Measurements from ENCODE around the gene MTG1.
"Not testable (repeated sequence)": the region's sequence is repeated elsewhere in the genome, so short reads cannot be mapped to it uniquely, and the experiment has no call there.

Gene MTG1

DNA sequence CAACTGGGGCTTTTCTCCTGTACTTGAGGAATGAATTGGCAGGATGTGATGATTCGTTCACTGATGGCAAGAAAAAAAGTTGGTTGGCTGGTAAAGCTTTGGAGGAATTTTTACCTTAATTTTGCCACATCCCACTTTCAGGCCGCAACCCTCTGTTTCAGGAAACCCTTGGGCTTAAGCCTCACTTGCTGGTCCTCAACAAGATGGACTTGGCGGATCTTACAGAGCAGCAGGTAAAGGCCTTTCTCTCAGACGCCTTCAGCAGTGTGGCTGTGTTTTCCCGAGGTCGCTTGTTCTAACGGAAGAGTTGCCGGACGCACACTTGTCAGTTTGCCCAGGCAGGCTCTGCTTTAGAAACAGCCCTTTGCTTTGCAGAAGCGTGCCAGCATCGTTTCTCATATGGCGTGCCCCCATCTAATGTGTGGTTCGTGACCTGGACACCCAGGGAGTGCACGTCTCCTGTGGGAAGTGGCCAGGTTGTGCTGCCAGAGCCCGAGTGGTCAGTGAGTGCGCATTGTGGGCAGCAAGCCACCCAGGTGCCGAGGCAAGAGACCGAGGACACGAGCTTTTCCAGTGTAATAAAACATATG lies 2.2 kb downstream of the MTG1 start:
- no peak overlapping the region for H3K4me3 ChIP-seq (ENCODE audit: low read depth, low read length)

DNA sequence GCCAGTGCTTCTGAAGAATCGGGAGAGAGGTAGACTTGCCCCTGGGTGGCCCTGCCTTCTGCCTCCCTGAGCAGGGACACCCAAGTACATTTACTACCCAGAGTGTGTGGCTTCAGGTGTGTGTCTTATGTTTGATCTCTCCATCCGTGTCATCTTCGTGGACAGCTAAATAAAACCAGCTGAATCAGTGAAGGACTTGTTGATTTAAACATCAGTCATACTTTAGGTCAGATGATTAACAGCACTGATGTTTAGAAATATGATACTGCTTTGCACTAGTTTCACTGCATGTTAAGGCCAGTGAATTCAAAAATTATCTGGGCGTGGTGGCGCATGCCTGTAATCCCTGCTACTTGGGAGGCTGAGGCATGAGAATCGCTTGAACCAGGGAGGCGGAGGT lies 4.0 kb downstream of the MTG1 start:
- no peak overlapping the region for H3K4me3 ChIP-seq (ENCODE audit: low read depth, low read length)

DNA sequence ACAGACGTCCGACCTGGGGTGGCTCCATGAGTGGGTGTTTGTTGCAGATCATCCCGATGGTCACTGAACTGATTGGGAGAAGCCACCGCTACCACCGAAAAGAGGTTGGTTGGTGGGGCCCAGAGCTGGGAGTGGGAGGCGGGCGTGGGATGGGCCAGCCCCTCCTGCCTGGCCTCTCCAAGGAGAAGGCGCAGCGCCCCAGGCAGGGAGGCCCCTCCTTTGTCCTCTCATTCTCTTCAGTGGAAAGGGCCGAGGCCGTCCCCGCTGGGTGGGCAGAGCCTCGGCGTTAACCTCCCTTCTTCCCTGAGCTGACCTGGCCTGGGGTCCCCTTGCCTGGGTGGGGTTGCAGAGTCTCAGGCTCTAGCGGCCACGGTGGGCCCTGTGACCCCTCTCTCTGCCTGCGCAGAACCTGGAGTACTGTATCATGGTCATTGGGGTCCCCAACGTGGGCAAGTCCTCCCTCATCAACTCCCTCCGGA lies 5.2 kb downstream of the MTG1 start:
- no peak overlapping the region for H3K4me3 ChIP-seq (ENCODE audit: low read depth, low read length)

DNA sequence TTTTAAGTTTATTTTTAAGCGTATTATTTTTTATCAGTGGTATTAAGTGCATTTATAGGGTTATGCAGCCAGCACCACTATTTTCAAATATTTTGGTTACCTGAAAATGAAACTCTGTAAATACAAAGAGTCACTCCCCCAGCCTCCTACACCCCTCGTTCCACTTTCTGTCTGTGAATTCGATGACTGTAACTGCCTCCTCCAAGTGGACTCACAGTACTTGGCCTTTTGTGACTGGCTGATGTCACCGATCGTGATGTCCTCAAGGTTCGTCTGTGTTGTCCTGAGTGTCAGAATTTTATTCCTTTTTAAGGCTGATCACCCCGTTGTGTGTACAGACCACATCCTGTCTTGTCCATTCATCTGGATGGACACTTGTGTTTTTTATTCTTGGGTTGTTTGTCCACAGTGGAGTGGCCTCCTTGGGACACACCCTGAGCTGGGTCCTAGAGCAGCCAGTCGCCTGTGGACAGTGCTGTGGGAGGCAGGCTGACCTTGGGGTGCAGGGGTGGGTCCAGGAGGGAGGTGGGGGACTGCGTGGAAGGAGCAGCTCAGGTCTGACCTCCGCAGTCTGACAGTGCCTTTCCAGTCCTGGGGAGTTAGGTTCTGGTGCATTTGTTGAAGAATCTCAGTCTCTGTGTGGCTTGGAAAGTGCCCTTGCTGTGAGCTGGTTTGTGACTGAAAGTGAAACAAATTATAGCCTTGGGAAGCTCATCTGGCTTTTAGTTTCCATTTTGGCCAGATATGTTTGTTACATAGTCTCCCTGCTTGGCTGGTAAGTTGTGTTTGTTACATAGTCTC lies 6.9 kb downstream of the MTG1 start:
- no peak overlapping the region for H3K4me3 ChIP-seq (ENCODE audit: low read depth, low read length)

DNA sequence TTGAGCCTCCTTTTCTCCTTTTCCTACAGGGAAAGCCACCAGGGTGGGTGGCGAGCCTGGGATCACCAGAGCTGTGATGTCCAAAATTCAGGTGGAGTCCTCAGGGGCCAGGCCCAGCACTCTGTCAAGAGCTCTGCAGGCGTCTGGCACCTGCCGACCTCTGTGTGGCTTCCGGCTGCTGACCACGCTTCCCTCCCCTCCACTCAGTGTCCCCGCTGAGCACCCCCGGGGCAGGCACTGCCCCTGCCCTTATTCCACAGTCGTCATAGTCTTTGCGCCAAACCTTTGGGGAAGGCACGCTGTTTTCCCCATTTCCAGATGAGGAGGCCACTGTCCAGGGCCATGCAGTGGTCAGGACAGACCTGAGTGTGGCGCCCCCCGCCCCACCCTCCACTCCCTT lies 7.5 kb downstream of the MTG1 start:
- H3K4me3 ChIP-seq (ENCODE audit: low read depth, low read length) = no peak overlapping the region

DNA sequence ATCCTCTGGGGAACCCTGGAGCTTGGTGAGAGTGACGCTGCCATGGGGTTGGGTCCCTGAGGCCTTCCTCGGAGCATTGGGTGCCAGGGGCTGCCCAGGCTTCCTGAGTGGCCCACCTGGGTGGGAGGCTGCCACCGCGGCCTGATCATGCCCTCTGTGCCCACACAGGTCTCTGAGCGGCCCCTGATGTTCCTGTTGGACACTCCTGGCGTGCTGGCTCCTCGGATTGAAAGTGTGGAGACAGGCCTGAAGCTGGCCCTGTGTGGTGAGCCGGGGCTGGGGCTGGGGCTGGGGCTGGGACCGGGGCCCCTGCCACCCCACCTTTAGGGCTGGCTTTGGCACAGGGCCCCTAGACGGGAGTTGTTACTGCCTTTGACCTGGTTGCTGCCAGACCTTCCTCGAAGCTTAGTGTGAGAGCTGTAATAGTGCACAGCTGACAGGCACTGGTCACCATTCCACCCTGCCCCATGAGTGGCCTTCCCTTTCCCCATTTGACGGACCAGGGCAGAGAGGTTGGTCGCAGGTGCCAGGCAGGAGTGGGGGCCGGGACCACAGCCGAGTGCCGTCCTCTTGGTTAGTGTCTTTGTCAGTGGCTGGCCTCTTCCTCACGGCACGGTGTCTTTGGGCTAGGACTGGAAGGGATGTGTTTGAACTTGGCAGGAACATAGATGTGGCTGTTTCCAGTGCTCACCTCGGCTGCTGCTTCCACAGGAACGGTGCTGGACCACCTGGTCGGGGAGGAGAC lies 8.2 kb downstream of the MTG1 start:
- H3K4me3 ChIP-seq (ENCODE audit: low read depth, low read length) = no peak overlapping the region

DNA sequence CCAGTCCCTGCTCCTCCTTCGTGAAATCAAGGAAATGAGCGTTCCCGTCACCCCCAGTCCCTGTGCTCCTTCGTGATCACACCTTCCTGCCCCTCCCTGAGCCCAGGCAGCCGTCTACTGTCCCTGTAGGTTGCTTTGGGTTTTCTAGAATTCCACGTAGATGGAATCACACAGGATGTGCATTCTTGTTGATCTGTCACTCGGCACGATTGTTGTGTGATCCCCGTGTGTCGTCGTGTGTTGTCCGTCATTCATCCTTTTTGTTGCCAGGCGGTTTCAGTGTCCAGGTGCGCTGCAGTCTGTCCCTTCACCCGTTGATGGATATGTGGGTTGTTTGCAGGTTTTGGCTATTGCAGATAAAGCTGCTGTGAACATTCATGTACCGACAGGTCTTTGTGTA lies 9.4 kb downstream of the MTG1 start:
- H3K4me3 ChIP-seq (ENCODE audit: low read depth, low read length) = no peak overlapping the region

DNA sequence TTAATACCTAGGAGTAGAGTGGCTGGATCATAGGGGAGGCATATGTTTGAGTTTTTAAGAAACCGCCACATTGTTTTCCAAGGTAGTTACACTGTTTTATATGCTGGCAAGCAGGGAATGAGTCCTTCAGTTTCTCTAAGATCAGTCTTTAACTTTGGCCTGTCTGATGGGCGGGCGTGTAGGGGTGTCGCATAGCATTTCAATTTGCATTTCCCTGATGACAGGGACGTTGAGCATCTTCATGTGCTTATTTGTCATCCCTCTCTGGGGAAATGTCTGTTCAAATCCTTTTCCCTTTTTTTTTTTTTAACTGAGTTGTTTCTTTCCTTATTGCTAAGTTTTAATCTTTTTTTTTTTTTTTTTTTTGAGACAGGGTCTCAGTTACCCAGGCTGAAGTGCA lies 9.8 kb downstream of the MTG1 start:
- no peak overlapping the region for H3K4me3 ChIP-seq (ENCODE audit: low read depth, low read length)

DNA sequence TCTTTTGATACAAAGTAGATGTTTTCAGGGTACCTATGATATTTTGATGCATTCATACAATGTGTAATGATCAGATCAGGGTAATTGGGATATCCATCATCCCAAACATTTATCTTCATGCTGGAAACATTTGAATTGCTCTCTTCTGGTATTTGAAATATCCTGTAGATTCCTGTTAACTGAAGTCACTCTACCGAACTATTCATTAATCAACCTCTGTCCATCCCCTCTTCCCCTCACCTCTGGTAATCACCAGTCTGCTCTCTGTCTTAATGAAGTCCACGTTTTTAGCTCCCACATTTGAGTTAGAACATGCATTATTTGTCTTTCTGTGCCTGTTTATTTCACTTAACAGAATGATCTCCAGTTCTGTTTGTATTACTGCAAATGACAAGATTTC lies 11.3 kb downstream of the MTG1 start:
- H3K4me3 ChIP-seq (ENCODE audit: low read depth, low read length) = no peak overlapping the region

DNA sequence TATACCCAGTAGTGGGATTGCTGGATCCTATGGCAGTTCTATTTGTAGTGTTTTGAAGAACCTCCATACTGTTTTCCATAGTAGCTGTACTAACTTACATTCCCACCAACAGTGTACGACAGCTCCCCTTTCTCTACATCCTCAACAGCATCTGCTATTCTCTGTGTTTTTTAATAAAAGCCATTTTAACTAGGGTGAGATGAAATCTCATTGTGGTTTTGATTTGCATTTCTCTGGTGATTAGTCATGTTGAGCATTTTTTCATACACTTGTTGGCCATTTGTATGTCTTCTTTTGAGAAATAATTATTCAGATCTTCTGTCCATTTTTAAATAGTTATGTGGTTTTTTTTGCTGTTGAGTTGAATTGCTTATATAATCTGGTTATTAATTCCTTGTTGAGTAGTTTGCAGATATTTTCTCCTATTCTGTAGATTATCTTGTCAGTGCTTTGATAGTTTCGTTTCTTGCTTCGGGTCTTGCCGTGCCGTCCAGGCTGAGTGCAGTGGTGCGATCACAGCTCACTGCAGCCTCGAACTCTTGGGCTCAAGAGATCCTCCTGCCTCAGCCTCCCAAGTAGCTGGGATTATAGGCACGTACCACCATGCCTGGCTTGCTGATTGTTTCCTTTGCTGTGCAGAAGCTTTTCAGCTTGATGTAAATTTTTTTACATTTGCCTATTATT lies 12.0 kb downstream of the MTG1 start:
- H3K4me3 ChIP-seq (ENCODE audit: low read depth, low read length) = no peak overlapping the region

DNA sequence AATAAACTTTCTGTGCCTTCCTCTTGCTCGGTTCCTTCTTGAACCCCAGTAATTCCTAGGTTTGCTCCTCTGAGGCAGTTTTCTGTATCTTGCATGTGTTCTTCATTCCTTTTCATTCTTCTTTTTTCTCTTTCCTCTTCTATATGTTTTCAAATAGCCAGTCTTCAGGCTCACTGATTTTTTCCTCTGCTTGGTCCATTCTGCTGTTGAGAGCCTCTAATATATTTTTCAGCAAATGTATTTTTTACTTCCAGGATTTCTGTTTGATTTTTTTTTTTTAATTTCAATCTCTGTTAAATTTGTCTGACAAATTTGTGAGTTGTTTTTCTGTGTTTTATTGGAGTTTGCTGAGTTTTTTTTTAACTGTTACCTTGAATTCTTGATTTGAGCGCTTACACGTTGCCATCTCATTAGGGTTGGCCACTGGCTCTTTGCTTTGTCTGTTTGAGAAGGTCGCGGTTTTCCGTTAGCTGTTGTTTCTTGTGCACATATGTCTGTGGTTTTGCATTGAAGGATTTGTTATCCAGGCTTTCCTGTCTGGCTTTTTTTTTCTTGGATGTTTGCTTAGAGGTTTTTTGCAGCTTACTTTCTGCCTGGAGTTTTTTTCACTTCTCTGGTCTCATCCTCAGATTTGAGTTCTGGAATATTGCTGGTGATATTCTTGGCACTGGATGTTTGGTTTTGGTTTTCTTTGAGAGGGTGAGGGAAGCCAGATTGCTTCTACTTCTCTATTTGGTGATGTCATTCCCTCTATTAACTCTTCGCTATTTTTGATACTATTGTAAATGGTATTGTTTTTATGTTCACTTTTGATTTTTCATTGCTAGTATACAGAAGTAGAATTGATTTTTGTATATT lies 17.8 kb downstream of the MTG1 start:
- H3K4me3 ChIP-seq (ENCODE audit: low read depth, low read length) = no peak overlapping the region

DNA sequence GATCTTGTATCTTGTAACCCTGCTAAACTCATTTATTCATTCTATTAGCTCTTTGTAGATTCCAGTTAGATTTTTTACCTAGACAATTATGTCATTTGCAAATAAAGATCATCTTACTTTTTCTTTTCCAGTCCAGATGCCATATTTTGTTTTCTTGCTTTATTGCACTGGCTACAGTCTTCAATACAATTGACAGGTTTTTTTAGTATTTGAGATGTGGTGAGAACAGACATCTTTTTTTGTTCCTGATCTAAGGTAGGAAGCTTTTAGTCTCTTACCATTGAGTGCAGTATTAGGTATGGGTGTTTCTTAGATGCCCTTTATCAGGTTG lies 18.4 kb downstream of the MTG1 start:
- H3K4me3 ChIP-seq (ENCODE audit: low read depth, low read length) = no peak overlapping the region

DNA sequence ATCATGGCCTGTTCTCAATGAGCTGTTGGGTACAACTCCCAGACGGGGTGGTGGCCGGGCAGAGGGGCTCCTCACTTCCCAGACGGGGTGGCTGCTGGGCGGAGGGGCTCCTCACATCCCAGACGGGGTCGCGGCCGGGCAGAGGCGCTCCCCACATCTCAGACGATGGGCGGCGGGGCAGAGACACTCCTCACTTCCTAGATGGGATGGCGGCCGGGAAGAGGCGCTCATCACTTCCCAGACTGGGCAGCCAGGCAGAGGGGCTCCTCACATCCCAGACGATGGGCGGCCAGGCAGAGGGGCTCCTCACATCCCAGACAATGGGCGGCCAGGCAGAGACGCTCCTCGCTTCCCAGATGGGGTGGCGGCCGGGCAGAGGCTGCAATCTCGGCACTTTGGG lies 20.4 kb downstream of the MTG1 start:
- H3K4me3 ChIP-seq (ENCODE audit: low read depth, low read length) = not testable (repeated sequence)

DNA sequence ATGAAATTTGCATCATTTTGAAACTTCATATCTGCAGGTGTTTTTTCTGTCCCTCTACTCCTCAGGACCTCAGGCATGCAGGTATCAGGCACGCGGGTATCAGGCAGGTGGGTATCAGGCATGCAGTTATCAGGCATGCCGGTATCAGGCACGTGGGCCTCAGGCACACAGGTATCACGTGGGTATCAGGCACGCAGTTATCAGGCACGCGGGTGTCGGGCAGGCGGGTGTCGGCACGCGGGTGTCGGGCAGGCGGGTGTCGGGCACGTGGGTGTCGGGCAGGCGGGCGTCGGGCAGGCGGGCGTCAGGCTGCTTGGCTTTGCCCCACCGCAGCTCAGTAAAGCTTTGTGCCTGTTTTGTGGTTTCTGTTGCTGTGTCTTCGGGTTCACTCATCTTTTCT lies 21.8 kb downstream of the MTG1 start:
- H3K4me3 ChIP-seq (ENCODE audit: low read depth, low read length) = no peak overlapping the region

DNA sequence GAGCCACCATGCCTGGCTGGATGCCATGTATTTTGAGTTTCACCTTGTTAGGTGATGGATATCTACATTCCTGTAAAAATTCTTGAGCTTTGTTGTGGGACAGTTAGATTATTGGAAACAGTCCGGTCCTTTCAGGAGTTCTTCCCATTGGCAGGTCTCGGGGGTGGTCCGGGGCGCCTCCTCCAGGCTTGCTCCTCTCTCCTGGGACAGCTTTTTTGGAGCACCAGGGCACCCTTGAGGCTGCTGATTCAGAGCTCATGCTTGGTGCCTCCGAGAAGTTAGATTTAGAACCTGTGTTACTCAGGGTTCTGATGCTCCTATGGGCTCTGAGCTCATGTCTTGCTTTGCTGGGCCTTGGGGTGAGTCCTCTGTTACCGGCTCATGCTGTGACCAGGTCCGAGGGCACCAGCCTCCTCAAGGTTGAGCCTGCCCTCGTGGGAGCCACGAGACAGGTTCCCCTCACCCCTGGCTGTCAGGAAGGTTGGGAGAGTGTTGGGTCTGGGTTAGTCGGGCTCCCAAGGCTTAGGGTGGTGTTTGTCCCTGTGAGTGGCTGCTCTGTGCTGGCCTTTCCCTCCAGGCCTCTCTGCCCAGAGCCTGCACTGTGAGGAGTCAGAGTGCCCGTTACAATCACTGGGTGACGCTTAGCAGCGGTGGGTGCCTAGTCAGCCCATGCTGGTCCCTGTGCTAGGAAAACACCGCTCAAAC lies 24.5 kb downstream of the MTG1 start:
- H3K4me3 ChIP-seq (ENCODE audit: low read depth, low read length) = no peak overlapping the region

DNA sequence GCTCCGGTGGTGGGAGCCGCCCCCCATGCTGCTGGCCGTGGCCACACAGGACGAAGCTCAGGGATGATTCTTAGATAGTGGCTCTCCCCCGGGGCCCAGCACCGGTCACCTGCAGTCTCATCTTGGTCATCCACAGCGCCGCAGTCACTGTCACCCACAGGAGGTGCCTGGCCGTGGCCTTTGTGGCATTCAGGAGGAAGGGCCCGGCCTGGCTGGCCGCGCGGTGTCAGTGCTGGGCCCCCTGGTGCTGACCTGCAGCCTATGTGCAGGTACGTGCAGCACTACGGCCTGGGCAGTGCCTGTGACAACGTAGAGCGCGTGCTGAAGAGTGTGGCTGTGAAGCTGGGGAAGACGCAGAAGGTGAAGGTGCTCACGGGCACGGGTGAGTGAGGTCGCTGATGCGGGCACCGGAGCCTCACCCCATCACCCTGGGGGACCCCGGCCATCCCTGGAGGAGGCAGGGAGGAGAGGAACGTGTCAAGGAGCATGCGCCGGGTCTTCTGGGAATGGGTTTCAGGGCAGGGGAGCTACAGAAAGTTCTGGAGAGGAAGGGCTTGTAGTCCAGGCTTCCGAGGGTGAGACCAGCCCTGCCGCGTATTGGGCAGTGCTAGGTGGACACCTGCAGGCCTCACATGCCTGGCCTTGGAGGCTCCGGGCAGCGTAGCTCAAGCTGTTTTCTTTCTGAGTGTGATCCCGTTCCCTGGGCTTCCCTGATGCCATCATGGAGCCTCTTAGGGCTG lies 25.4 kb downstream of the MTG1 start:
- no peak overlapping the region for H3K4me3 ChIP-seq (ENCODE audit: low read depth, low read length)

DNA sequence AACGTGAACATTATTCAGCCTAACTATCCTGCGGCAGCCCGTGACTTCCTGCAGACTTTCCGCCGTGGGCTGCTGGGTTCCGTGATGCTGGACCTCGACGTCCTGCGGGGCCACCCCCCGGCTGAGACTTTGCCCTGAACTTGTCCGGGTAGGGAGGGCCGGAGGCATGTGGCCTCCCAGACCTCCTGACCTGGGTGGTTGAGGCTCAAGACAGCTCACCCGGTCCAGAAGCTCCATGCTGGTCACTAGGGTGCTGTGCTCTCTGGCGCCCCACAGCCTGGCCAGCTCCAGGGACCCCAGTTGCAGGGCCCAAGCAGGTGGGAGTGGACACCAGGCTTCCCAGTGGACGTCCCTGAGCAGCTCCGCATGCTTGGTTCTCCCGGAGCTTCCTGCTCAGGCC lies 26.1 kb downstream of the MTG1 start:
- no peak overlapping the region for H3K4me3 ChIP-seq (ENCODE audit: low read depth, low read length)

DNA sequence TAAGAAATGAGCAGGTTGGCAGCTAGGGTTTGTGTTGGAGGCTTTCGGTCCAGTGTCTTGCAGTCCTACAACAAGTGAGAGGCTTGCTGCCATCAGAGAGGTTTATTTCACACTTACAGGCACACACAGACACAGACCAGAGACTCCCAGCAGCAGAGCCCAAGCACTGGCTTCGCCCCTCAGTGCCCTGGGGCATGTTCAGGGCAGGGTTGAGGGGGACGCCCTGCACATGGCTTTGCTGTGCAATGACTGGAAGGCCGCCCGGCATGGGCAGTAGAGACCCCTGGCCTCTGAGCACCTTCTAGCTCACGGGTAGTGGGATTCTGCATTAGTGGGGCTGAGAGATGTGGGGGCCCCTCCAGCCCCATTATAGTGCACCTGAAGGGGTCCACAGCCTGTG lies 26.6 kb downstream of the MTG1 start:
- H3K4me3 ChIP-seq (ENCODE audit: low read depth, low read length) = no peak overlapping the region

All from iPS-11a (cell line).